ENCODE data around the gene WNT11. TPM values are rescaled to one million over a fixed set of nuclear protein-coding genes. Genes with fewer than 3 reads are reported as not detected.

The WNT11 gene
- total RNA-seq, 1 donor from 2014 or later: 6.9 TPM

DNA sequence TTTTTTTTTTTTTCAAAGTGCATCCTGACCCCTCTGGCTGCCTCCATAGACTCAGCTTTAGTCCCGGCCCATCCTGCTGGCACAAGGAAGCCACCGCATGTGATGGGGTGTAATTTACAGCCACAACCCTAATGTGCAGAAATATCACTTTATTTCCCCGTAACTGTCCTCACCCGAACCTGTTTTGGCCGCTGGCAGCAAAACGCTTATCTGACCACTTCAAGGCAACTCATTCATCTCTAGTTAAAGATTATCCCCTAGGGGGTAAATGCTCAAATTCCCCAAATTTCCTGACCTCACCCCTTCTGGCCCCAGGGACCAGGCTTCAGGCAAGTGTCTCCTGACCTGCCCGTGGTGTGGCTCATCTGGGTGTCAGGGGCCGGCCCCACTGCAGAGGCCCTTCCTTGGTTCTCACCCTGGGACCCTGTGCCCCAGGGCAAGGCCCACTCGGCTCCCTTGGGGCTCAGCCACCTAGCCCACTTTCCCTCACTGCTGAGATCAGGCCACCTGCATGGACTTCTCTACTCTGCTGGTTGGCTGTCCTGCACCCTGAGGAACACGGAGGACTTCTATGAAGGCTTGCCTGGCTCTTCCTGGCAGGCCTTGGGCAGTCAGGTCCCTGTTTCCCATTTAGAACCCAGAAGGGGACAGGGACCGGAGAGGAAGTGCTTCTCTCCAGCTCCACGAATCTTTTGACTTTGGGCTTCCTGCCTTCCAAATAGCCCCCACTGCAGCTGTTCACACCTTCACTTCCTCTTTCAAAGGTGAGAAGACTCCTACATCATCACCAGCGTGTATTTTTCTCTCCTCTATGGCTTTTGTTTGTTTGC is 53.3 kb downstream of the WNT11 start:
- H3K27me3 ChIP-seq: no peaks in the 10 kb centered on the region
- no peaks in the 10 kb centered on the region for H3K9me3 ChIP-seq
- intact Hi-C loops (cut with DNase I): loop anchor here (5.0 to 10.0 kb wide), 2 partner anchors 256 to 1132 kb away; no protein-coding TSS in a partner anchor
- TF ChIP-seq POLR2A (IDR thresholded peaks at IDR 0.05): no peak
- no peak for TF ChIP-seq POLR2AphosphoS5 (IDR thresholded peaks at IDR 0.05; ENCODE audit: insufficient read depth in 1 of 2, low read depth in 1 of 2)
- TF ChIP-seq, protein P1, sequence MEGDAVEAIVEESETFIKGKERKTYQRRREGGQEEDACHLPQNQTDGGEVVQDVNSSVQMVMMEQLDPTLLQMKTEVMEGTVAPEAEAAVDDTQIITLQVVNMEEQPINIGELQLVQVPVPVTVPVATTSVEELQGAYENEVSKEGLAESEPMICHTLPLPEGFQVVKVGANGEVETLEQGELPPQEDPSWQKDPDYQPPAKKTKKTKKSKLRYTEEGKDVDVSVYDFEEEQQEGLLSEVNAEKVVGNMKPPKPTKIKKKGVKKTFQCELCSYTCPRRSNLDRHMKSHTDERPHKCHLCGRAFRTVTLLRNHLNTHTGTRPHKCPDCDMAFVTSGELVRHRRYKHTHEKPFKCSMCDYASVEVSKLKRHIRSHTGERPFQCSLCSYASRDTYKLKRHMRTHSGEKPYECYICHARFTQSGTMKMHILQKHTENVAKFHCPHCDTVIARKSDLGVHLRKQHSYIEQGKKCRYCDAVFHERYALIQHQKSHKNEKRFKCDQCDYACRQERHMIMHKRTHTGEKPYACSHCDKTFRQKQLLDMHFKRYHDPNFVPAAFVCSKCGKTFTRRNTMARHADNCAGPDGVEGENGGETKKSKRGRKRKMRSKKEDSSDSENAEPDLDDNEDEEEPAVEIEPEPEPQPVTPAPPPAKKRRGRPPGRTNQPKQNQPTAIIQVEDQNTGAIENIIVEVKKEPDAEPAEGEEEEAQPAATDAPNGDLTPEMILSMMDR (IDR thresholded peaks at IDR 0.05): no peak
- no peaks in the 10 kb centered on the region for H3K36me3 ChIP-seq
- peak overlapping the region in 1 of 2 donors; percentile 34 for H3K4me3 ChIP-seq
- H3K4me1 ChIP-seq: peaks cover 4% of the 10 kb centered on the region
- no peak for DNase-seq (ENCODE audit: extremely low spot score in 2 of 2)
- no peak overlapping the region for H3K27ac ChIP-seq

DNA sequence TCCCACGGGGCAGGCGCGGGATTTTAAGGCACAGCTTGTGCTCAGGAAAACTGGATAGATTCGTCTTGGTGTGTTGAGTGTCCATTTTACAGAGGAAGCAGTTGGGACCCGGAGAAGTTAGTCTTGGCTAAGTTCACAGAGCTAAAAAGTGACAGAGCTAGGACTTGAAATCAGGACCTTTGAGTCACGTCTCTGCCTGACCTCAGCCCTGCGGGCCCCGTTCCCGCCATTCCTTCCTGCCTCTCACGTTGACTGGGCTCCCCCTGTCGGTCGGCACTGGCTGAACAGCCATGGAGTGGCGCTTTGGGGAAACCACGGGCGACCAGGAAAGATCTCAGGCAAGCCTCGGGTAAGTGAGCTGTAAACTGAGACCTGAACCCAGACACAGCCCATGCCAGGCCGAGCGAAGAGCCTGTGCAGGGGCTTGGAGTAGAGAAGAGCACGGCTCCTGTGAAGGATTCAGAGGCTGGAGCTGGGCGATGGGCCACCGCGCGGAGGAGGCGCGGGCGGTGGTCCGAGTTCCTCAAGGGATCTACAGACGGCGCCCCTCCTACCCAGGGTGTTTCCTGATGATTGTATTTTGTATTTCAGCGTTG is 54.1 kb downstream of the WNT11 start:
- Histone ChIP-seq H3K36me3 (no peaks in the 10 kb centered on the region), H3K27me3 (no peaks in the 10 kb centered on the region), H3K9me3 (no peaks in the 10 kb centered on the region), H3K27ac (no peak overlapping the region), H3K4me1 (peaks cover 4% of the 10 kb centered on the region), H3K4me3 (peak overlapping the region; percentile 34 to 41)
- intact Hi-C loops (cut with DNase I): loop anchor here (5.0 to 10.0 kb wide), 2 partner anchors 255 to 1133 kb away; no protein-coding TSS in a partner anchor
- DNase-seq (ENCODE audit: extremely low spot score in 2 of 2): no peak
- TF ChIP-seq POLR2A (IDR thresholded peaks at IDR 0.05): no peak
- TF ChIP-seq, protein P1 (IDR thresholded peaks at IDR 0.05): peak; percentile 81 to 98 (median 82)
- TF ChIP-seq POLR2AphosphoS5 (IDR thresholded peaks at IDR 0.05; ENCODE audit: insufficient read depth in 1 of 2, low read depth in 1 of 2): peak; percentile 33 to 34

DNA sequence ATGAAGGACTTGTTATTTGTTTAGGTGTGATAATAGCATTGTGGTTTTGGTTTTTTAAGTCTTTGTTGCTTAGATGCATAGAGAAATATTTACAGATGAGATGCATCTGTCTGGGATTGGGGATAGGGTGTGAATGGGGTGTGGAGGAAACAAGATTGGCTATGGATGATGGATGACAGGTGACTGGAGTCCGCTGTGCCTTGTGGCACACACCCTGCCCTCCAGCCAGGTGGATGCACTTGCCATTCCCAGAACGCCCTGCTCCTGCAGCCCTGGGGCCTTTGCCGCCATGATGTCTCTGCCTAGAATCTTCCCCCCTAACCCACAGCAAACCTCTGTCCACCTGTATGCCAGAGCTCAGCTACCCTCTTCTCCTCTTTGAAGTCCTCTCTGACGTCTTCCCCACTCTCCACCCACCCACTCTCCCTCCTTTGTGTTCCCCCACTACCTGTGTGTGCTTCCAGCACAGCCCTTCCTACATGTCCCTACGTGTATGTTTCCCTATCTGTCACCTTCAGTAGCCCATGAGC is 54.7 kb downstream of the WNT11 start:
- Histone ChIP-seq H3K36me3 (no peaks in the 10 kb centered on the region), H3K27me3 (no peaks in the 10 kb centered on the region), H3K4me3 (no peak overlapping the region), H3K27ac (no peak overlapping the region), H3K4me1 (peaks cover 4% of the 10 kb centered on the region), H3K9me3 (no peaks in the 10 kb centered on the region)
- DNase-seq (ENCODE audit: extremely low spot score in 2 of 2): no peak
- TF ChIP-seq POLR2A (IDR thresholded peaks at IDR 0.05) (no peak), POLR2AphosphoS5 (IDR thresholded peaks at IDR 0.05; ENCODE audit: insufficient read depth in 1 of 2, low read depth in 1 of 2) (no peak)
- TF ChIP-seq, protein P1 (IDR thresholded peaks at IDR 0.05): no peak
- intact Hi-C loops (cut with DNase I): loop anchor here (5.0 to 10.0 kb wide), 2 partner anchors 254 to 1133 kb away; no protein-coding TSS in a partner anchor

DNA sequence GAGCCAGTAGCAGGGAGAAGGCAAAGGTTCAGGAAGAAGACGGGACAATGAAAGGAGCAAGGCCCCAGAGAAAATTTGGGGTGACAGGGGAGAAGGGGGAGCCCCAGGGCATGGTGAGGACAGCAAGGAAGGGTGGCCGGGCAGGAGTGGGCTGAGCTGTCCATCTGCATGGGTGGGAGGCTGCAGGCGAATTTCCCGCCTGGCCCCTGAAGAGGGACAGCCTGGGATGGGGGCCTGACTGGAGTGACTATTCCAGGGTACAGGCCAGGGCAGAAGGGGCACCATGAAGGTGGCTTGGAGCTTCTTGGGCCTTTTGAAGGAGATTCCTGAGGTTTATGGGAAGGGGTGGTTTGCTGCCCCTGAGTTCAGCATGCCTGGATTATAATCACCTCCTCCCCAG is 56.2 kb downstream of the WNT11 start:
- Histone ChIP-seq H3K9me3 (no peaks in the 10 kb centered on the region), H3K4me1 (peaks cover 4% of the 10 kb centered on the region), H3K27ac (no peak overlapping the region), H3K36me3 (no peaks in the 10 kb centered on the region), H3K4me3 (no peak overlapping the region), H3K27me3 (no peaks in the 10 kb centered on the region)
- DNase-seq (ENCODE audit: extremely low spot score in 2 of 2): no peak
- TF ChIP-seq POLR2AphosphoS5 (IDR thresholded peaks at IDR 0.05; ENCODE audit: insufficient read depth in 1 of 2, low read depth in 1 of 2): no peak
- TF ChIP-seq, protein P1 (IDR thresholded peaks at IDR 0.05): no peak
- TF ChIP-seq POLR2A (IDR thresholded peaks at IDR 0.05): no peak
- intact Hi-C loops (cut with DNase I): loop anchor here (5.0 to 10.0 kb wide), 2 partner anchors 253 to 1135 kb away; no protein-coding TSS in a partner anchor
